GM10847 (cell line): ENCODE results near the gene TPMT.
A peak's percentile ranks its signal among the peaks of the same experiment; 100 is the strongest.

Source experiments
- POLR2A ChIP-seq: IDR thresholded peaks from 2 replicates; pipeline ENCODE4 v1.6.1; 2011; ENCODE audit not compliant: insufficient read length; ENCODE audit errors: extremely low read depth

TPMT gene

GRCh38 chr6:18166312-18167036 is 11.6 kb upstream of the TPMT start:
- TF ChIP-seq POLR2A, result no peak

- TF ChIP-seq POLR2A, result no peak
Observed at GRCh38 chr6:18165751-18166150, 10.9 kb upstream of the TPMT start.

- no peak for TF ChIP-seq POLR2A
Observed at GRCh38 chr6:18162401-18162800, 7.5 kb upstream of the TPMT start.

- no peak for TF ChIP-seq POLR2A
Observed at GRCh38 chr6:18161431-18161830, 6.6 kb upstream of the TPMT start.

GRCh38 chr6:18160911-18161310 is 6.0 kb upstream of the TPMT start:
- TF ChIP-seq POLR2A, result no peak

- no peak for TF ChIP-seq POLR2A
Observed at GRCh38 chr6:18155864-18156421, 1.1 kb upstream of the TPMT start.

GRCh38 chr6:18155150-18155863 is 430 bp upstream of the TPMT start, which contains the start of gene KDM1B:
TSS of gene KDM1B (plus strand) at chr6:18155422. CDS start at chr6:18159896, 4,474 bp downstream.
- peak; percentile 62 for TF ChIP-seq POLR2A

GRCh38 chr6:18153311-18153703 is 1.6 kb downstream of the TPMT start:
- no peak for TF ChIP-seq POLR2A

GRCh38 chr6:18151801-18152200 is 3.1 kb downstream of the TPMT start:
- no peak for TF ChIP-seq POLR2A

GRCh38 chr6:18148304-18149025 is 6.4 kb downstream of the TPMT start:
- no peak for TF ChIP-seq POLR2A

GRCh38 chr6:18147616-18148015 is 7.3 kb downstream of the TPMT start:
- TF ChIP-seq POLR2A, result no peak

- TF ChIP-seq POLR2A, result no peak
Observed at GRCh38 chr6:18147160-18147559, 7.7 kb downstream of the TPMT start.

- TF ChIP-seq POLR2A, result no peak
Observed at GRCh38 chr6:18142591-18142861, 12.4 kb downstream of the TPMT start.

- no peak for TF ChIP-seq POLR2A
Observed at GRCh38 chr6:18141805-18142590, 12.9 kb downstream of the TPMT start.
